HAP-1 (cell line): ENCODE measurements around the gene LGALS4.
"Not testable (repeated sequence)": the region's sequence is repeated elsewhere in the genome, so short reads cannot be mapped to it uniquely, and the experiment has no call there.

Source experiments
- DNase-seq, 2 experiments: peaks; one replicate each; pipeline ENCODE4 v3.0.0-alpha.2; 2016 to 2020; ENCODE audit warnings: low spot score in 2 of 2
- H3K27me3 ChIP-seq: fragments of 250-450 bp; sonication (Bioruptor Pico); 2 replicates; pipeline ENCODE4 v1.5.1; 2020; ENCODE audit warnings: low read depth, mild to moderate bottlenecking, moderate library complexity
- H3K36me3 ChIP-seq: fragments of 250-450 bp; sonication (Bioruptor Pico); replicated peaks from 2 replicates; pipeline ENCODE4 v1.5.1; 2020; ENCODE audit warnings: mild to moderate bottlenecking
- H3K4me1 ChIP-seq: fragments of 250-450 bp; sonication (Bioruptor Pico); 2 replicates; pipeline ENCODE4 v1.5.1; 2020; ENCODE audit warnings: mild to moderate bottlenecking
- H3K4me3 ChIP-seq: fragments of 250-450 bp; sonication (Bioruptor Pico); 2 replicates; pipeline ENCODE4 v1.5.1; 2020; ENCODE audit warnings: mild to moderate bottlenecking, moderate library complexity
- H3K9me3 ChIP-seq: fragments of 250-450 bp; sonication (Bioruptor Pico); 2 replicates; pipeline ENCODE4 v1.5.1; 2020; ENCODE audit warnings: mild to moderate bottlenecking, moderate library complexity
- in situ Hi-C: fragments of 300-500 bp; cut with MboI; formaldehyde crosslinking; loops from 3 replicates; pipeline ENCODE4 v1.14.3; 2020; ENCODE audit warnings: low sequenced_read_pairs, inconsistent platforms, mixed read lengths

LGALS4 gene

DNA sequence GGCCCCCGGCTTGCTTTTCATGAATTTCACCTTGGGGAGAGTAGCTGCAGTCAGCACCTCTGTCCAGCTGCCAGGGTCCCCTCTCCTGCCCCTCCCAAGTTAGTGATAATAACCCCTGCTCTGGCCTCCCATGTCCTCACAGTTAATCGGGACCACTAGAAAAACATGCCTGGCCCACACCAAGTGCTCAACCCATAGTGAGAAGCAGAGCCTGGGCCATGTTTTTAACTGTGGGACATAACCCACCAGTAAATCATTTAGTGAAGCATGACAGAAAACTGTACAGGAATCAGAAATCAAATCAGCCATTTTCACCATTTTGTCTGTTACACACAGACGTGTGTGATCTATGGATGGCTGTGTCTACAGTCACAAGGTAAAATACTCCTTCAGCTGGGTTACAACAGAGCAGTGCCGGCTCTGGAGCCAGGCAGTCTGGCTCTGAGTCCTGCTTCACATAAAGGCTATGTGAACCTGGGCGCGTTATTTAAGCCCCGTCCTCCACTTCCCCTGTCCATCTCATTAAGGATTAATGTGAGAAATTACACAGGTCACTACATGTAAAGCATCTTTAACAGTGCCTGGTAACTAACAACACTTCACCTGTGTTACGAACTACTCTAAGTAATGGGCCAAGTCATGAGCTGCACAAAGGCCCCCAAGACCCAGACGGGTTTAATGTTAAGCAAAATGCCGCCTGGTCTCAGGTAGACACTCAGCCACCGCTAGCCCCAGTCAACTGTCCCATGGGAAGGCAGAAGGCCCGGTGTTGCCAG is 26.4 kb upstream of the LGALS4 start:
- no peak for DNase-seq
- H3K36me3 ChIP-seq: peaks cover 84% of the 10 kb centered on the region

DNA sequence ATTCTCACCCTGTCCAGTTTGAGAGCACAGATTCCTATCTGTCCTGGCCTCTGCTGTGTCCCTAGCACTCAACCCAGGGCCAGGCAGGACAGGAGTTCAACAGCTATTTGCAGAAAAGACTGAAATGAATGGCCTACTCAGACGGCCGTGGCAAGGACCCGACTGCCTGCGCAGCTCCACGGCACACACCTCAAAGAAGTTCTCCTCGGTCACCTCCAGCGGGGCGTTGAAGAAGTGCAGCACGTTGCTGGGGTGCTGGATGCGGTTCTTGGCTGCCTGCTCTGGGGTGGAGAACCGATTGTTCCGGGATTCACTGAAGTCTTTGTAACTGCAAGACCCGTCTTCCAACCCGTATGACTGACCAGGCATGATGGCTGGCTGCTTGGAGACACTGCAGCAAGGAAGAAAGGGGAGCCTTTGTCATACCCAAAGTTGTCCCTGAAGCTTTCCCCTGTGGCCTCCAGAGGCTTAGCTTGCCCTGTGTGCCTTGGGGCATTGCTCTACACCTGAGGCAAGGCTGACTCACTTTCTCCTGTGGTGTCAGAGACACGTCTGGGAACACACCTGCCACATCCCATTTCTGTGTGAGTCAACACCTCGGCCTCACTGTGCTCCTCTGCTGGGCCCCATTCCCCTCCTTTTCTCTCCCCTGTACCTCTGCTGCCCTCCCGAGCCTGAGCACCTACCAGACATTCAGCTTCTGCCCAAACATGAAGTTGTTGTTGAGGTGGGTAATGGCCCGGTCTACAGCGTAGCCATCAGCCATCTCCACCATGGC is 25.7 kb upstream of the LGALS4 start:
- peaks cover 76% of the 10 kb centered on the region for H3K36me3 ChIP-seq
- no peak overlapping the region for H3K4me3 ChIP-seq
- 0 out of 2 replicates have a peak, but pooled peaks cover 2% of the 10 kb centered on the region for H3K4me1 ChIP-seq
- DNase-seq: no peak
- H3K9me3 ChIP-seq: no peaks in the 10 kb centered on the region
- in situ Hi-C loops: no loop called here
- no peaks in the 10 kb centered on the region for H3K27me3 ChIP-seq

More for the DNA sequence above, 26.4 kb upstream of the LGALS4 start:
- Histone ChIP-seq H3K9me3 (no peaks in the 10 kb centered on the region), H3K4me3 (no peak overlapping the region), H3K4me1 (0 out of 2 replicates have a peak, but pooled peaks cover 2% of the 10 kb centered on the region), H3K27me3 (no peaks in the 10 kb centered on the region)
- in situ Hi-C loops: no loop called here

DNA sequence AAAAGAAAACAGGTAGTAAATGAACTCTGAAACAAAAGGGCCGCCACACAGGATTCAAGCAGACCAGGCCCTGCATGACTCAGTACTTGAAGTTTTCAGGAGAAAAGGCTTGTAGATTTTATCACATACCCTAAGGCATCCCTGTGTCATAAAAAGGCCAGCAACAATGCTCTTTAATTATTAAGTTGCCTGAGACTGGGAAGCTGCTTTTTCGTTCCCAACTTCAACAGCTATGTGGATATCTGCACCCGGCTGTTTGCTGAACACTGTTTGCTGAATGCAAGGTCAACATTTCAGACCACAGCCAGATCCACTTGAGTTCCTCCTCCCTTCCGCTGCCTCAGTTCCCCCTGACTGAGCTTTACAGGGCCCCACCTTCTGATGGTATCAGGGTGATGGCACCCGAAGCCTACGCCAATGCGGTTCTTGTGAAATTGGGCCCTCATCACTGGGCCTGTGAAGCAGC is 24.9 kb upstream of the LGALS4 start:
- in situ Hi-C loops: no loop called here
- Histone ChIP-seq H3K4me3 (no peak overlapping the region), H3K36me3 (peaks cover 69% of the 10 kb centered on the region), H3K27me3 (no peaks in the 10 kb centered on the region), H3K4me1 (0 out of 2 replicates have a peak, but pooled peaks cover 2% of the 10 kb centered on the region), H3K9me3 (no peaks in the 10 kb centered on the region)
- DNase-seq: peak; percentile 36 to 48

DNA sequence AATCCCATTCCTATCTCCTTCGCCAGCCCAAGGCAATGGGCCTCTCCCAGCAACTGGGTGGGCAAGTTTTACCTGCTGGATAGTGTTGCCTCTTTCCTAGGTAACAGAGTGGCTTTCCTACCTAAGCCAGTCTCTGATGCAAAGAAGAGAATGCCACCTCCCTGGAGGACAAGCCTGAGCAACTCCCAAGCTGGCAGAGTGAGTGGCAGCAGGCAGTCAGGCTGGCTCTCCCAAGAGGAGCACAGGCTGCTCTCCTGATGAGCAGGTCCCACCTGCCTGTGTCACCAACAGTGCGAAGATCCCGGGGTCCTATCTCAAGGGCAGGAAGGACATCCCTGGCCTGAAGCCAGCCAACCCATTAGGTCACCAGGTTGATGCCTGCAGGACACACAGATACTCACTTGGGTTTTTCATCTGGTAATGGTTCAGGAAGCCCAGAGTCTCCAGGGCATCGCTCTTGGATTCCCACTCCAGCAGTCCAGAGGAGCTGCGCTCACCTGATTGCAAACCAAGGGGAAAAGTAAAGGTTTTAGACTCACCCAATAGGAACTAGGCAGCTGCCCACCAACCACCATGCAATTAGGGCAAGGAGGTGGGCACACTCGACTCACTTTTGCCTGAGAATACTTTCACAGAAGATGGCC is 24.4 kb upstream of the LGALS4 start:
- in situ Hi-C loops: no loop called here

DNA sequence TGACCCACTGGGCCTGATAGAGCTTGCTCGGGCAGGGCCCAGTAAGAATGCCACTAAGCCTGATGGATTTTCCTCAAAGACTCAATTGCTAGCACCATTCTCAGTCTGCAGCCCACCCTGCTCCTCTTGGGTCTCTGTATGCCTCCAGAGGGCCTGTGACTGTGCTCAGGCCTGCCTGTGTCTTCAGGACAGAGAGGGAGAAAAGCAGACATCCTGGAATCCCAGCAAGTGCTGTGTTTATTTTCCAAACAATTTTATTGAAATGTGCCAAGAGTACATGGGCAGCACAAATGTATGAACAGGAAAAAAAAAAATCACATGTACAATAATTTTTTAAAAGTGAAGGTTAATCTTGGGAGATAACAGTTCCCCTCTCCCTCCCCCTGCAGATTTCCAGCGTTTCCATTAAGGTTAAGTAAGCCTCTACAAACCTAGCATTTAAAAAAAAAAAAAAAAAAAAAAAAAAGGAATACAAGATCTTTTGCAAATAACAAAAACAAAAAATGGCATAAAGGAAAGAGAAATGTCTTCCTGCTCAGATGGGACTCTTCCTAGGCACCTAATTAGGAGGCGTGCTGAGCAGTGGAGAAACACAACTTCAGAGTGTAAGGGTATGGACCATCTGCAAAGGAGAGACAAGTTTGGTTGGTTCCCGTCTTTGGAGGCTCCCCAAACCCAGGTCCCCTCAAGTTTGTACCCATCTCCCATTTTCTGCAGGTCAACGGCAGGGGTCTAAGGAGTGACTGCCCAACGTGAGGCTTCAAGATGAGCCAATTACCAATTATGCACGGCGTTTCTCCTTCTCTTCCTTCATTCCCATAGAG is 23.6 kb upstream of the LGALS4 start:
- no peak for DNase-seq
- Histone ChIP-seq H3K9me3 (no peaks in the 10 kb centered on the region), H3K4me1 (peaks cover 5% of the 10 kb centered on the region), H3K27me3 (no peaks in the 10 kb centered on the region), H3K36me3 (peaks cover 57% of the 10 kb centered on the region), H3K4me3 (no peak overlapping the region)
- in situ Hi-C loops: no loop called here

More for the DNA sequence above, 24.4 kb upstream of the LGALS4 start:
- no peaks in the 10 kb centered on the region for H3K9me3 ChIP-seq
- H3K4me3 ChIP-seq: no peak overlapping the region
- peaks cover 4% of the 10 kb centered on the region for H3K4me1 ChIP-seq
- no peak for DNase-seq
- peaks cover 63% of the 10 kb centered on the region for H3K36me3 ChIP-seq
- no peaks in the 10 kb centered on the region for H3K27me3 ChIP-seq

DNA sequence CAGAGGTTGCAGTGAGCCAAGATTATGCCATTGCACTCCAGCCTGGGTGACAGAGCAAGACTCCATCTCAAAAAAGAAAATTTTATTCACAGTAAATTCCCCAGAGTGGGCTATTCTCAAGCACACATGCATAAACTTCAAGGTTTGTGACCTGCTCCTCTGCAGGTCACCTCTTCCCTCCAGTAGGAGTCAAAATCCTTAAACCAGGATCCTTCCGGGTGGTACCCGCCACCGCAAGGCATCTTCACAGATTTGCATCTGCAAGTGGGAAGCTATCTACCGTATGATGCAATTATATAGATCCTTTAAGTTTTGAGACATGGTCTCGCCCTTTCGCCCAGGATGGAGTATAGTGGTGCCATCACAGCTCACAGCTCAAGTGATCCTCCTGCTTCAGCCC is 21.8 kb upstream of the LGALS4 start:
- in situ Hi-C loops: no loop called here
- Histone ChIP-seq H3K9me3 (no peaks in the 10 kb centered on the region), H3K4me3 (no peak overlapping the region), H3K4me1 (peaks cover 11% of the 10 kb centered on the region), H3K27me3 (no peaks in the 10 kb centered on the region), H3K36me3 (peaks cover 46% of the 10 kb centered on the region)
- no peak for DNase-seq

DNA sequence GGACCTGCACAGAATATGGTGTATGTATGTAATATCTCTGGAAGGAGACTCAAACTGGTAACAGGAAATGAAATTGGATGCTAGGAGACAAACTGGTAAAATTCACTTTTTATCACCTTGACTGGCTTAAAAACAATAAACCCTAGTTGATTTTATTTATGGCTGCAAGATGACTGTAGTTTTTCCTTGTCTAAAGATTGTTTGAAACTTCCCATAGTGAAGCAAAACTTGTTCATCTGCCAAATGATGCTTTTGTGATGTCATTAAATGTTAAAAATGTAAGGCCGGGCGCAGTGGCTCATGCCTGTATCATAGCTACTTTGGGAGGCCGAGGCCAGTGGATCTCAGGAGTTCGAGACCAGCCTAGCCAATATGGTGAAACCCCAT is 21.4 kb upstream of the LGALS4 start:
- Histone ChIP-seq H3K27me3 (no peaks in the 10 kb centered on the region), H3K36me3 (peaks cover 41% of the 10 kb centered on the region), H3K4me1 (peaks cover 11% of the 10 kb centered on the region), H3K4me3 (no peak overlapping the region), H3K9me3 (no peaks in the 10 kb centered on the region)
- DNase-seq: no peak
- in situ Hi-C loops: no loop called here

DNA sequence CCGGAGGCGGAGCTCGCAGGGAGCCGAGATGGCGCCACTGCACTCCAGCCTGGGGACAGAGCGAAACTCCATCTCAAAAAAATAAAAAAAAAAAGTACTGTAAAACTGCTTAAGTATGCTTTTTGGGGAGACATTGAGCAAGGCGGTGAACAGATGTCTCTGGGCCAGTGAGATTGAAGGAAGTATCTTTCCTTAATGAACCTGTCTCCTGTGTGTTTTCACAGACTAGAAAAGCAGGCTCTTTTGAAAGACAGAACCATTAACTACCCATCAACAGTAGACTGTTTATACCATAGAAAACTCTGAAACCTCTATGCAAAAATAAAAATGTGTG is 20.3 kb upstream of the LGALS4 start:
- DNase-seq: no peak
- peaks cover 34% of the 10 kb centered on the region for H3K36me3 ChIP-seq
- in situ Hi-C loops: no loop called here
- no peaks in the 10 kb centered on the region for H3K27me3 ChIP-seq
- H3K4me1 ChIP-seq: peaks cover 11% of the 10 kb centered on the region
- H3K9me3 ChIP-seq: no peaks in the 10 kb centered on the region
- no peak overlapping the region for H3K4me3 ChIP-seq

DNA sequence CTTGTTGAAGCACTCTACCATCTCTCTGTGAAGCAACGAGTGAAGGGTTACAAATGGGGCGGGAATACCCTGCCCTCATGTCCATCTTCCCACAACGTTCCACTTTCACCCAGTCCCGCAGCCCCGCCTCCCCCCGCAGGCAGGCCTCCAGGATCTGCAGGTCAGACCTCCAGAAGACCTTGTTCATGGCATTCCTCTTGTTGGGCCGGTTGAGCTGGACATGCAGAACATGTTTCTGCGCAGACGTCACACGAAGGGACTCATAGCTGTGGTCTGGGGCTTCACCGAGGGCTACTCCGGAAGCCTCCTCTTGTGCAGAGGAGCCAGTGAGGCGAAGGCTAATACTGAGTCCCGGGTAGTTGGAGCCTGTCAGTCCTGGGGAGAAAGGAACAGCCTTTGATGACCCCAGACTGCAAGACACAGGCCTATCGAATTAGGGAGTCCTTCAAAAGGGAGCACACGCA is 18.4 kb upstream of the LGALS4 start:
- Histone ChIP-seq H3K4me1 (peaks cover 8% of the 10 kb centered on the region), H3K27me3 (no peaks in the 10 kb centered on the region), H3K4me3 (peak overlapping the region; percentile 66), H3K9me3 (no peaks in the 10 kb centered on the region), H3K36me3 (peaks cover 21% of the 10 kb centered on the region)
- in situ Hi-C loops: no loop called here
- peak in 1 of 2 experiments; percentile 59 for DNase-seq

DNA sequence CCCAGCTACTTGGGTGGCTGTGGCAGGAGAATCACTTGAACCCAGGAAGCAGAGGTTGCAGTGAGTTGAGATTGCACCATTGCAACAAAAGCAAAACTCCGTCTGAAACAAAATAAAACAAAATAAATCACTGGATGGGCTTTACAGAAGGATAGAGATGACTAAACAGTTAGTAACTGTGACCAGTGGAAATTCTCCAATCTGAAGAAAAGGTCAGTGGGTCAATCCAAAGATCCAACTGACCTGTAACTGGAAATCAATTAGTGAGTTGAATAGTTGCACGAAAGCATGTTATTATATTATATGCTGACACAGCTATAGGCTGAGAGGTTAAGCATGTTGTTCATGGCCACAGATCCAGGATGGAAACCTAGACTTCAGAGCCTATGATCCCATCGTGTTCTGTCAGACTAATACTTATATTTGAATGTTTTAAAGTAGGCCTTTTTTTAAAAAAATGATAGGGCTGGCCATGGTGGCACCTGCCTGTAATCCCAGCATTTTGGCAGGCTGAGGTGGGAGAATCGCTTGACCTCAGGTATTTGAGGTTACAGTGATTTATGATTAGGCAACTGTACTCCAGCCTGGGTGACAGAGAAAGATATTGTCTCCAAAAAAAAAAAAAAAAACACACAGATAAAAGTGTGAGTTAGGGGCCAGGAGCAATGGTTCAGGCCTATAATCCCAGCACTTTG is 17.4 kb upstream of the LGALS4 start:
- H3K4me3 ChIP-seq: no peak overlapping the region
- no peak for DNase-seq
- H3K36me3 ChIP-seq: peaks cover 11% of the 10 kb centered on the region
- H3K9me3 ChIP-seq: no peaks in the 10 kb centered on the region
- H3K27me3 ChIP-seq: no peaks in the 10 kb centered on the region
- H3K4me1 ChIP-seq: peaks cover 8% of the 10 kb centered on the region
- in situ Hi-C loops: no loop called here

DNA sequence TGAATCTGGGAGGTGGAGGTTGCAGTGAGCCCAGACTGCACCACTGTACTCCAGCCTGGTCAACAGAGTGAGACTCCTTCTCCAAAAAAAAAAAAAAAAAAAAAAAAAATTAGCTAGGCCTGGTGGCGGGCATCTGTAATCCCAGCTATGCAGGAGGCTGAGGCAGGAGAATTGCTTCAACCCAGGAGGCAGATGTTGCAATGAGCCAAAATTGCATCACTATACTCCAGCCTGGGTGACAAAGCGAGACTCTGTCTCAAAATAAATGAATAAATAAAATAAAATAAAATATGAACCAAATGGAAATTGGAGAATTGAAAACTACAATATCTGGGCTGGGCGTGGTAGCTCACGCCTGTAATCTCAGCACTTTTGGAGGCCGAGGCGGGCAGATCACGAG is 16.5 kb upstream of the LGALS4 start:
- in situ Hi-C loops, H3K4me1 ChIP-seq, H3K27me3 ChIP-seq, H3K9me3 ChIP-seq, H3K4me3 ChIP-seq, DNase-seq: not testable (repeated sequence)
- H3K36me3 ChIP-seq: peaks cover 11% of the 10 kb centered on the region

DNA sequence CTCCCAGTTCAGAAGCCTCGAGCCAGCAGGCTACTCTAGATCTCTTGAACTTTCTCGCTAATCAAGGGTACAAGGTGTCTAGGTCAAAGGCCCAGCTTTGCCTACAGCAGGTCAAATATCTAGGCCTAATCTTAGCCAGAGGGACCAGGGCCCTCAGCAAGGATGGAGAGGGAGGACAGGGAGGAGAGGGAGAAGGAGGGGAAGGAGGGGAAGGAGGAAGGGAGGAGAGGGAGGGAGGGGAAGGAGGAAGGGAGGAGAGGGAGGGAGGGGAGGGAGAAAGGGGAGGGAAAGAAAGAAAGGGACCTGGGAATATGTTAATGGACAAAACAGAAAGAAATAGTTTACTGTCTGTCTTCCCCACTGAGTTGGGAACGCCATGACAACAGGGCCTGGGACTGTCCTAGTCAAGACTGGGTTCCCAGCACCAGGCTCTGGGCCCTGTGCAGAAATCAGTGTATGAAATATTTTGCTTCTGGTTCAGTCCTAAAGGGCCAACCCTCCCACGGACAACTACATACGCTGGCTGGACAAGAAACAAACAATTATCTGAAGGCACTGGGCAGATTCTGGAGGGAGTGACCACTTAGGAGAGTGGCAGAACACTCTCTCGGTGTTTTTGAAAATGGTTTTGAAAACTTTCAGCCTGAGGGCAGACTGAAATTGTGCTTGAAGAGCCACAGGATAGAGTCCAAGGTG is 14.3 kb upstream of the LGALS4 start:
- DNase-seq: no peak
- peaks cover 19% of the 10 kb centered on the region for H3K36me3 ChIP-seq
- in situ Hi-C loops: no loop called here
- H3K9me3 ChIP-seq: no peaks in the 10 kb centered on the region
- no peak overlapping the region for H3K4me3 ChIP-seq
- peaks cover 6% of the 10 kb centered on the region for H3K4me1 ChIP-seq
- H3K27me3 ChIP-seq: no peaks in the 10 kb centered on the region
